ENCODE measurements around the gene EML4. TPM values are rescaled to one million over a fixed set of nuclear protein-coding genes. Genes with fewer than 3 reads are reported as not detected.

The EML4 gene
- total RNA-seq, 1 donor from 2014 or later = 117 TPM

DNA sequence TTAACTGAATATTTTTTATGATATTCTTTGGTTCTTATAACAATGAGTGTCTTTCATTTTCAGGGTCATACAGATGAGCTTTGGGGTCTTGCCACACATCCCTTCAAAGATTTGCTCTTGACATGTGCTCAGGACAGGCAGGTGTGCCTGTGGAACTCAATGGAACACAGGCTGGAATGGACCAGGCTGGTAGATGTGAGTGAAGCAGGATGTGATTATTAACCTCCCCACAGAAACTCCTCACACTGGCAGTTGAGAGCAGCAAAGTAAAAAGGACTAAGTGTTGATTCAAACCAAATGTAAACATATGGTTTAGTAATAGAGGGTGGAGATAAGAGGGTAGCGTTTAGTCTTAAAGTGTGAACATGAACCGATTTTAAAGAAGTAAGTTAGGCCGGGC is 134.1 kb downstream of the EML4 start:
- H3K4me3 Mint-ChIP-seq = no peak overlapping the region
- H3K9me3 Mint-ChIP-seq = no peaks in the 10 kb centered on the region
- no peak for DNase-seq (ENCODE audit: extremely low spot score, unreplicated experiment)
- H3K27me3 Mint-ChIP-seq = no peaks in the 10 kb centered on the region
- H3K36me3 Mint-ChIP-seq = peaks cover 38% of the 10 kb centered on the region
- no peaks in the 10 kb centered on the region for H3K4me1 Mint-ChIP-seq (ENCODE audit: unreplicated experiment)
- TF ChIP-seq, protein P1, sequence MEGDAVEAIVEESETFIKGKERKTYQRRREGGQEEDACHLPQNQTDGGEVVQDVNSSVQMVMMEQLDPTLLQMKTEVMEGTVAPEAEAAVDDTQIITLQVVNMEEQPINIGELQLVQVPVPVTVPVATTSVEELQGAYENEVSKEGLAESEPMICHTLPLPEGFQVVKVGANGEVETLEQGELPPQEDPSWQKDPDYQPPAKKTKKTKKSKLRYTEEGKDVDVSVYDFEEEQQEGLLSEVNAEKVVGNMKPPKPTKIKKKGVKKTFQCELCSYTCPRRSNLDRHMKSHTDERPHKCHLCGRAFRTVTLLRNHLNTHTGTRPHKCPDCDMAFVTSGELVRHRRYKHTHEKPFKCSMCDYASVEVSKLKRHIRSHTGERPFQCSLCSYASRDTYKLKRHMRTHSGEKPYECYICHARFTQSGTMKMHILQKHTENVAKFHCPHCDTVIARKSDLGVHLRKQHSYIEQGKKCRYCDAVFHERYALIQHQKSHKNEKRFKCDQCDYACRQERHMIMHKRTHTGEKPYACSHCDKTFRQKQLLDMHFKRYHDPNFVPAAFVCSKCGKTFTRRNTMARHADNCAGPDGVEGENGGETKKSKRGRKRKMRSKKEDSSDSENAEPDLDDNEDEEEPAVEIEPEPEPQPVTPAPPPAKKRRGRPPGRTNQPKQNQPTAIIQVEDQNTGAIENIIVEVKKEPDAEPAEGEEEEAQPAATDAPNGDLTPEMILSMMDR (conservative IDR thresholded peaks at IDR 0.05) = no peak
- no peak overlapping the region for H3K27ac Mint-ChIP-seq

DNA sequence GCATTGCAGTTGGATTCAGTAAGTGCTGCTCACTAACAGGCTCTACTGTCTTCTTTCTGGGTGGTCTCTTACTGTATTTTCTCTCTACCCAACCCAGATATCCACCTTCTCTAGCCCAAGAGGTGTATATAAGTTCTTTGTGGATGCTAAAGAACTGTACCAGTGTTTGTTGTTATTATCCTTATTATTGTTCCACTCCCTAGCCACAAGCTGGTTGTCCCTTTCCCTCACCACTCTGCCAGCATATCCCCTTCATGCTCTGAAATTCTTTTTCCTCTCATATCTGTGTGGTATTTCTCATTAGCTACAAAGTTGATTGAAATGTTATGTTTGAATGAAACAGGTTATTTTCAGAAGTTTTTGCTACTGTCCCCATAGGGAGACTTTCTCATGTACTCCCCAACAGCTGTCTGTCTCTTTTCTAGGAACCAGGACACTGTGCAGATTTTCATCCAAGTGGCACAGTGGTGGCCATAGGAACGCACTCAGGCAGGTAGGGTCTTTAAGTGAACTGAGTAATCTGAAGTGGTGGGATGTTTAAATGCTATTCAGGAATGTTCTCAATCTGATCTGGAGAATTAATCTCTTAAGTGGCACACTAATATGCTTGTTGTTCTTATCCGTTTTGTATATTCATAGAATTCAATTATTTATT is 135.0 kb downstream of the EML4 start:
- TF ChIP-seq, protein P1 (conservative IDR thresholded peaks at IDR 0.05) = no peak
- Mint-ChIP-seq H3K27me3 (no peaks in the 10 kb centered on the region), H3K4me3 (no peak overlapping the region), H3K9me3 (no peaks in the 10 kb centered on the region), H3K27ac (no peak overlapping the region), H3K36me3 (peaks cover 36% of the 10 kb centered on the region), H3K4me1 (ENCODE audit: unreplicated experiment) (no peaks in the 10 kb centered on the region)
- DNase-seq (ENCODE audit: extremely low spot score, unreplicated experiment) = no peak

DNA sequence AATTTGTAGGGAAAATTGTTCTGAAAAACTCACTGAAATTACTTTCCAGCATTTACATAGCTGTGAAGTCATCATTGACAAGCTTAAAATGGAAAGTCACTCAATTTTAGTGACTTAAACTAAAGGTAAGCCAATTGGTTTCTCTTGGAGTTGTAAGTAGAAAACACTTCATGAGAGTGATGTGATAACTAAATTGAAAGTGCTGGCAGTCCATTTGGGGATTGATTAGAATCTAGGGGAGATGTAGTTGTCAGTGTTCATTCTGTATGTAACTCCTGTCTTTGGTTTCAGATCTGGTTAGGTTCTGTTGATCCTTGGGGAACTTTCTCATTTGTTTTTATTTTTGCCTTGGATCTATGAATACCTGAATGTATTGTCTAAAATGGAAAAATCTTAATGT is 138.0 kb downstream of the EML4 start:
- DNase-seq (ENCODE audit: extremely low spot score, unreplicated experiment) = no peak
- no peak overlapping the region for H3K4me3 Mint-ChIP-seq
- H3K27me3 Mint-ChIP-seq = no peaks in the 10 kb centered on the region
- TF ChIP-seq, protein P1 (conservative IDR thresholded peaks at IDR 0.05) = no peak
- H3K36me3 Mint-ChIP-seq = peaks cover 37% of the 10 kb centered on the region
- H3K4me1 Mint-ChIP-seq (ENCODE audit: unreplicated experiment) = no peaks in the 10 kb centered on the region
- no peaks in the 10 kb centered on the region for H3K9me3 Mint-ChIP-seq
- no peak overlapping the region for H3K27ac Mint-ChIP-seq

DNA sequence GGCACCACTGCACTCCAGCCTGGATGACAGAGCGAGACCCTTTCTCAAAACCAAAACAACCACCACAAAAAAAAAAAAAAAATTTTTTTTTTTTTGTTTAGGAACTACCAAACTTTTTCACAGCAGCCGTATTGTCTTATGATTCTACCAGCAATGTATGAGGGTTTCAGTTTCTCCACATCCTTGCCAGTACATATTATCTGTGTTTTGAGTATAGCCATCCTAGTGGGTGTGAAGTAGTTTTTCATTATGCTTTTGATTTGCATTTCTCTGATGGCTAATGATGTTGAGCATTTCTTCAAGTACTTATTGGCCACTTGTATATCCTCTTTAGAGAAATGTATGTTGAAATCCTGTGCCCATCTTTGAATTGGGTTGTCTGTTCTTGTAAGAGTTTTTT is 140.2 kb downstream of the EML4 start:
- TF ChIP-seq, protein P1 (conservative IDR thresholded peaks at IDR 0.05) = no peak
- Mint-ChIP-seq H3K27me3 (no peaks in the 10 kb centered on the region), H3K4me1 (ENCODE audit: unreplicated experiment) (no peaks in the 10 kb centered on the region), H3K36me3 (peaks cover 25% of the 10 kb centered on the region), H3K27ac (no peak overlapping the region), H3K9me3 (no peaks in the 10 kb centered on the region), H3K4me3 (no peak overlapping the region)
- DNase-seq (ENCODE audit: extremely low spot score, unreplicated experiment) = no peak

DNA sequence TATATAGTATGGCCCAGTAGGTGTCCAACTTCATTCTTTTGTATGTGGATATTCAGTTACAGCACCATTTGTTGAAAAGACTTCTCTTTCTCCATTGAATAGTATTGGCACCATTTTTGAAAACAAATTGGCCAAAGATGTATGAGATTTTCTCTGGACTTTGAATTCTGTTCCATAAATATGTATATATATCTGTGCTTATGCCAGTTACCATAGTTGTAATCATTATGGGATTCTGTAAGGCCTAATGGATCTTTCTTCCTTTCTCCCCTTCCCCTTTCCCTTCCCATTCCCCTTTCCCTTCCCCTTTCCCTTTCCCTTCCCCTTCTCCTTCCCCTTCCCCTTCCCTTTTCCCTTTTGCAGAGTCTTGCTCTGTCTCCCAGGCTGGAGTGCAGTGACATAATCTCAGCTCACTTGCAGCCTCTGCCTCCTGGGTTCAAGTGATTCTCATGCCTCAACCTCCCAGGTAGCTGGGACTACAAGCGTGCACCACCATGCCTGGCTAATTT is 140.9 kb downstream of the EML4 start:
- Mint-ChIP-seq H3K36me3 (peaks cover 27% of the 10 kb centered on the region), H3K27me3 (no peaks in the 10 kb centered on the region), H3K27ac (no peak overlapping the region), H3K9me3 (no peaks in the 10 kb centered on the region), H3K4me3 (no peak overlapping the region), H3K4me1 (ENCODE audit: unreplicated experiment) (no peaks in the 10 kb centered on the region)
- TF ChIP-seq, protein P1 (conservative IDR thresholded peaks at IDR 0.05) = no peak
- DNase-seq (ENCODE audit: extremely low spot score, unreplicated experiment) = no peak

All from type B pancreatic cell (in vitro differentiated cells).